Natural killer cell treated with Interleukin-12 subunit alpha and Interleukin-12 subunit beta and Interleukin-15 and Interleukin-18, amount 100 ng/mL, for 72 hours (primary cell): ENCODE data around the gene GRK6. TPM values are rescaled to one million over a fixed set of nuclear protein-coding genes. Genes with fewer than 3 reads are reported as not detected.

Source experiments
- ATAC-seq, 2 donors: fragments of 150-1000 bp; cut with Tn5 transposase in 1 of 2; sonication (Bioruptor Pico), chemical (Tn5 transposase) in 1 of 2; 2 replicates each; pipeline ENCODE4 v1.10.0; 2021
- DNase-seq: peaks from one replicate; pipeline ENCODE4 v3.0.0; 2022; ENCODE audit warnings: low spot score
- H3K27ac Mint-ChIP-seq, 2 donors: 1 replicate in 1 of 2; 2 replicates in 1 of 2; pipeline ENCODE4 v1.8.0; 2022; ENCODE audit warnings: mixed read lengths in 2 of 2, mild to moderate bottlenecking in 1 of 2, moderate library complexity in 1 of 2
- H3K27me3 Mint-ChIP-seq, 2 donors: 1 replicate in 1 of 2; 2 replicates in 1 of 2; pipeline ENCODE4 v1.8.0; 2022; ENCODE audit warnings: mixed read lengths in 2 of 2
- H3K36me3 Mint-ChIP-seq: one replicate; pipeline ENCODE4 v1.8.0; 2022; ENCODE audit warnings: mixed read lengths
- H3K4me1 Mint-ChIP-seq, 2 donors: 1 replicate in 1 of 2; 2 replicates in 1 of 2; pipeline ENCODE4 v1.8.0; 2022; ENCODE audit warnings: low read depth in 2 of 2, mixed read lengths in 2 of 2, mild to moderate bottlenecking in 1 of 2
- H3K4me3 Mint-ChIP-seq: one replicate; pipeline ENCODE4 v1.8.0; 2022; ENCODE audit warnings: mixed read lengths
- H3K9me3 Mint-ChIP-seq: 2 replicates; pipeline ENCODE4 v1.8.0; 2022; ENCODE audit warnings: mixed read lengths
- total RNA-seq, 2 donors: library from RNA; stranded (reverse); gene quantifications; one replicate each; pipeline ENCODE4 v1.2.3, GENCODE V29; 2022

Gene GRK6
- total RNA-seq, 2 donors from 2014 or later = 58.1 to 113 TPM

GRCh38 chr5:177390363-177391300, 35.8 kb upstream of the GRK6 start:
- H3K4me1 Mint-ChIP-seq = peaks cover 28 to 35% of the 10 kb centered on the region in 2 donors
- H3K9me3 Mint-ChIP-seq = no peaks in the 10 kb centered on the region
- no peaks in the 10 kb centered on the region for H3K36me3 Mint-ChIP-seq
- H3K27ac Mint-ChIP-seq = peak overlapping the region; percentile 80 to 85
- DNase-seq (peak; percentile 88), ATAC-seq (peak; percentile 65 to 82)
- H3K4me3 Mint-ChIP-seq = peak overlapping the region; percentile 80
- peaks cover 0 to 3% of the 10 kb centered on the region in 2 donors for H3K27me3 Mint-ChIP-seq

DNA sequence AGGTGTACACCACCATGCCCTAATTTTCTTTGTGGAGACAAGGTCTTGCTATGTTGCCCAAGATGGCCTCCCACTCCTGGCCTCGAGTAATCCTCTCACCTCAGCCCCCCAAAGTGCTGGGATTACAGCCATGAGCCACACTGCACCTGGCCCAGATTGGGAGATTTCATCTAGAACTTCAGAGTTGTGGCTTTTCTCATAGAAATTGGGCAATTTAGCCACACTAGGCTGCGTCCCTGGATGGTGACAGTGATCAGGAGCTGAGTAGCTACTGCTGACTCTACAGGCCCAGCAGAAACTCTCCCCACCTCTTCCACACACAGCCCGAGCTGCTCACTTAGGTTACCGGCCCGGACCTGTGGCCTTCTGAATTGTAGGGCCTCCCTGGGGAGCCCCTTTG, 33.7 kb upstream of the GRK6 start:
- peaks cover 0 to 3% of the 10 kb centered on the region in 2 donors for H3K27me3 Mint-ChIP-seq
- ATAC-seq = no peak
- DNase-seq = no peak
- H3K36me3 Mint-ChIP-seq = no peaks in the 10 kb centered on the region
- H3K4me3 Mint-ChIP-seq = no peak overlapping the region
- no peaks in the 10 kb centered on the region for H3K9me3 Mint-ChIP-seq
- peak overlapping the region in 1 of 2 donors; percentile 27 for H3K27ac Mint-ChIP-seq
- peaks cover 28 to 35% of the 10 kb centered on the region in 2 donors for H3K4me1 Mint-ChIP-seq

GRCh38 chr5:177393206-177393765, 33.2 kb upstream of the GRK6 start:
- no peak overlapping the region for H3K4me3 Mint-ChIP-seq
- H3K36me3 Mint-ChIP-seq = no peaks in the 10 kb centered on the region
- H3K9me3 Mint-ChIP-seq = no peaks in the 10 kb centered on the region
- no peak for ATAC-seq
- H3K27ac Mint-ChIP-seq = peak overlapping the region in 1 of 2 donors; percentile 27
- H3K27me3 Mint-ChIP-seq = peaks cover 0 to 3% of the 10 kb centered on the region in 2 donors
- peaks cover 28 to 31% of the 10 kb centered on the region in 2 donors for H3K4me1 Mint-ChIP-seq
- DNase-seq = no peak

DNA sequence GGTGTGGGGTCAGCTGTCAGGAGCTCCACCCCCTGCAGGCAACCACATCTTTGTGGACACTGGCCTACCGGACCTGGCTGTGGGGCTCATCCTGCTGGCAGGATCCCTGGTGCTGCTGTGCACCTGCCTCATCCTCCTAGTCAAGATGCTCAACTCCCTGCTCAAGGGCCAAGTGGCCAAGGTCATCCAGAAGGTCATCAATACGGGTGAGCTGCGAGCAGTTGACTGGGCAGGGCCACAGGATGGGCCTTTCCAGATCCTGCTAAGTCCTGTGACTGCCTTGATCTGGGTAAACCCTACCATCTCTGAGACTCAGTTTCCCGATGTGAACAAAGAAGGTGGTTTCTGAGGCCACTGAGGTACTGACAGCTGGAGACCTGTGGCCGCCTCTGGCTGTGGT, 32.5 kb upstream of the GRK6 start:
- no peaks in the 10 kb centered on the region for H3K36me3 Mint-ChIP-seq
- DNase-seq = no peak
- peaks cover 0 to 3% of the 10 kb centered on the region in 2 donors for H3K27me3 Mint-ChIP-seq
- no peak overlapping the region for H3K27ac Mint-ChIP-seq
- ATAC-seq = no peak
- H3K9me3 Mint-ChIP-seq = no peaks in the 10 kb centered on the region
- H3K4me3 Mint-ChIP-seq = no peak overlapping the region
- H3K4me1 Mint-ChIP-seq = peaks cover 21 to 24% of the 10 kb centered on the region in 2 donors

DNA sequence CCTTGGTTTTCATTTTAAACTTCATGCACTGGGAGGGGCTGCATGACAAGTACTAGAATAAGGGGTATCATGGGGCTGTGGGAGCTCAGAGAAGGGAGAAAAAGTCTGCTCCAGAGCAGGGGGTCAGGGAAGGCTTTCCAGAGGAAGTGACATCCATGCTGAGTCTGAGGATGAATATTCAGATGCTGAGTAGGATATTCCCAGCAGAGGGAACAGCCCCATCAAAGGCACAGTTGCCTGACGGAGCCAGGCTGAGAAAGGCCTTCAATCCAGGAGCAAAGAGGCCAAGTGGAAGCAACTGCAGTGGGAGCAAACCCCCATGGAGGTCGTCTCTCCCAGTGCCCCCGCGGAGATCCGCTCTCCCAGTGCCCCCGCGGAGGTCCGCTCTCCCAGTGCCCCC, 30.4 kb upstream of the GRK6 start:
- no peaks in the 10 kb centered on the region for H3K9me3 Mint-ChIP-seq
- DNase-seq (no peak), ATAC-seq (no peak)
- H3K4me1 Mint-ChIP-seq = peaks cover 4 to 5% of the 10 kb centered on the region in 2 donors
- H3K27me3 Mint-ChIP-seq = peaks cover 0 to under 1% of the 10 kb centered on the region in 2 donors
- H3K4me3 Mint-ChIP-seq = no peak overlapping the region
- H3K27ac Mint-ChIP-seq = no peak overlapping the region
- H3K36me3 Mint-ChIP-seq = no peaks in the 10 kb centered on the region

DNA sequence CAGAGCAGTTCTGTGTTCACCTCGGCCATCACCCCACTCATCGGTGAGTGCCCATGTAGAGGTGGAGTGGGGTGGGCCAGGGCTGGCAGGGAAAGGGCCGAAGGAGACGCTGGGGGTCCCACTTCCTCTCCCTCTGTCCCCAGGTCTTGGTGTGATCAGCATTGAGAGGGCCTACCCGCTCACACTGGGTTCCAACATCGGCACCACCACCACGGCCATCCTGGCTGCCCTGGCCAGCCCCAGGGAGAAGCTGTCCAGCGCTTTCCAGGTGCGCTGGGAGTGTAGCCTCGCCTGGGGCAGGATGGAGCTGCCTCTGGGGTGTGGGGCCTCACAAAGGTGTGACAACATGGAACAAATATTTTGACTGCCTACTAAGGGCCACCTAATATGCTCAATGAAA, 29.7 kb upstream of the GRK6 start:
- Mint-ChIP-seq H3K27me3 (peaks cover 3 to 7% of the 10 kb centered on the region in 2 donors), H3K4me1 (no peaks in the 10 kb centered on the region), H3K9me3 (no peaks in the 10 kb centered on the region), H3K4me3 (no peak overlapping the region), H3K27ac (no peak overlapping the region), H3K36me3 (no peaks in the 10 kb centered on the region)
- DNase-seq = no peak
- no peak for ATAC-seq

- Mint-ChIP-seq H3K9me3 (no peaks in the 10 kb centered on the region), H3K27me3 (peaks cover 8 to 10% of the 10 kb centered on the region in 2 donors), H3K27ac (no peak overlapping the region), H3K4me1 (peaks cover 5% of the 10 kb centered on the region in 2 donors), H3K36me3 (no peaks in the 10 kb centered on the region), H3K4me3 (no peak overlapping the region)
- ATAC-seq = no peak
- DNase-seq = no peak
Observed at GRCh38 chr5:177397875-177398390, 28.5 kb upstream of the GRK6 start.

- no peak within 1 kb of the TSS for H3K4me3 Mint-ChIP-seq
- peaks cover 17 to 19% of the 10 kb centered on the region in 2 donors for H3K4me1 Mint-ChIP-seq
- H3K27me3 Mint-ChIP-seq = peaks cover 10 to 13% of the 10 kb centered on the region in 2 donors
- no peak for DNase-seq
- no peak for ATAC-seq
- H3K9me3 Mint-ChIP-seq = no peaks in the 10 kb centered on the region
- H3K36me3 Mint-ChIP-seq = no peaks in the 10 kb centered on the region
- no peak within 1 kb of the TSS for H3K27ac Mint-ChIP-seq
Observed at GRCh38 chr5:177399997-177400868, 26.2 kb upstream of the GRK6 start, which contains the start of gene PFN3. Gene PFN3 (minus strand): TSS chr5:177400661. CDS start chr5:177400576, 85 bp downstream.

- ATAC-seq (no peak), DNase-seq (no peak)
- peaks cover 10 to 13% of the 10 kb centered on the region in 2 donors for H3K27me3 Mint-ChIP-seq
- H3K4me1 Mint-ChIP-seq = peaks cover 35 to 36% of the 10 kb centered on the region in 2 donors
- no peaks in the 10 kb centered on the region for H3K9me3 Mint-ChIP-seq
- no peak overlapping the region for H3K27ac Mint-ChIP-seq
- H3K36me3 Mint-ChIP-seq = no peaks in the 10 kb centered on the region
- H3K4me3 Mint-ChIP-seq = peak overlapping the region; percentile 68
Observed at GRCh38 chr5:177402271-177403043, 24.0 kb upstream of the GRK6 start.

DNA sequence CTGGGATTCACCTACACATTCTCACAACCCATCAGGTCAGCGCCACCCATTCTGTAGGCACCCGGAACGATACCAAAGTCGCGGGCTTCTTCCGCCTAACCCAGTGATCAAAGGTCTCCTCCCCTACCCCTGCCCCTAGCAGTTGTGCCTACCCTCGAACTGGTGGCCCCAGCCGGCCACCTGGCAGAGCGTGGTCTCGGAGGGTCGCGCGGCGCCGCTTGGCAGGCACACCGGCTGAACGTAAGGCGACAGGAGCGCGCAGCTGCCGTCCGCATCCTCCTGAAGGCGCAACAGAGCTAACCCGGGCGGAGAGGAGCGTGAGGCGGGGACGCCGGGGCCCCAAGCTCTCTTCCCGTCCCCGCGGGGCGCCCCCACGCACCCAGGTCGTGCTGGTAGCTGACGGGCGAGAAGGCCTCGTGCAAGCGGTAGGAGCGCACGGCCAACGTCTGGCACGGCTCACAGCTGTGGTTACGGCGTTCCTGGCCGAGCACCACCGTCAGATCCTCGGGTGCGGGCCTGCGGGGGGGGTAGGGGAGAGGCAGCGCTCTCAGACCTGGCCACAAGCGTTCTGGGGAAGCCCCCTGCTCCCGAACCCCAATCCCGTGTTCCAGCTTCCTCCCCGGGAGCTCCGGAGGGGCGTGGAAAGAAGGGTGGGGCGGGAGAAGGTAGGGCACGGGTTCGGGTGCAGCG, 23.2 kb upstream of the GRK6 start:
- Mint-ChIP-seq H3K4me3 (peak overlapping the region; percentile 68), H3K27me3 (peaks cover 10 to 13% of the 10 kb centered on the region in 2 donors), H3K27ac (no peak overlapping the region), H3K9me3 (no peaks in the 10 kb centered on the region), H3K36me3 (no peaks in the 10 kb centered on the region), H3K4me1 (peaks cover 35 to 36% of the 10 kb centered on the region in 2 donors)
- DNase-seq (no peak), ATAC-seq (peak; percentile 10 to 26)

DNA sequence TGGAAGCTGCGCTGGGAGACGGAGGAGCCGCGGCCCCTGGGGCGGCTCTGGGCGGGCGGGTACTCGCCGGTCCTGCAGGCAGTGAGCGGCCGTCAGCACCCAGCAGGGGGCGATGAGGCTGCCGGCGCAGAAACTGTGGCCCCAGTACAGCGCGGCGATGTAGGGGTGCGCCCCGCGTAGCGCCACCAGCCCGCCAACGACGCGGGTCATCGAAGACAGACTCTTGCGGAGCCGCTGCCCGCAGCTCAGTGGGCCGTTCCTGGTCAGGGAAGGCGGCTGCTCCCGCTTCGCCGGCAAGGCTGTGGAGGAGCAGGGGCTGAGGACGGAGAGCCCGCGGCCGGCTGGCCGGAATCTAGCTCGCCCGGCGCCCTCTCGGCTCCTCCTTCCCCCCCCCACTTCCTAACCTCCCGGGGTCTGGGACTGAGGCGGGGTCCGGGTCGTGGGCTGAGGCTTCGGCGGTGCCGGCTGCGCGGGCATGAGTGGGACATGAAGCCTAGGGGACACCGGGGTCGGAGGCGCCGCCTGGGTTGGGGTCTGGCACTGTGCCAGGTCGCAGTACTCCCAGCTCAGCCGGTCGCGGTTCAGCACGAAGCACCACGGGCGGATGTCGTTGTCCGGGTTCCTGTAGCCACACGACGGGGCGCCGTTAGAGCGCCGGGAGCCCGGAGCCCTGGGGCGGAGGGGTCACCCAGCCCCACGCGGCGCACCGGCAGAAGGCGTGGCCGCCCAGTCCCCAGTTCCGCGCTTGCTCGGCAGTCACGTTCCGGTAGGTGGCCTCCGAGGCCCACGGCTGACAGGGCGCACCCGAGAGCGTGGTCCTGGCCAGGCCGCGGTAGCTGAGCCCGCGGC, 22.5 kb upstream of the GRK6 start:
- no peak overlapping the region for H3K27ac Mint-ChIP-seq
- peaks cover 10 to 13% of the 10 kb centered on the region in 2 donors for H3K27me3 Mint-ChIP-seq
- peak; percentile 84 for DNase-seq
- H3K4me1 Mint-ChIP-seq = peaks cover 38 to 39% of the 10 kb centered on the region in 2 donors
- H3K9me3 Mint-ChIP-seq = no peaks in the 10 kb centered on the region
- peak overlapping the region; percentile 68 for H3K4me3 Mint-ChIP-seq
- ATAC-seq = peak; percentile 93 to 94
- no peaks in the 10 kb centered on the region for H3K36me3 Mint-ChIP-seq
